CD4-positive, alpha-beta T cell treated with Interleukin-1 beta for 1 hour (primary cell): ENCODE results near the gene FAM163B.

Experiments used
- DNase-seq, 2 donors: peaks; one replicate each; pipeline ENCODE4 v3.0.0-alpha.2; 2020 to 2022

Gene FAM163B

DNA sequence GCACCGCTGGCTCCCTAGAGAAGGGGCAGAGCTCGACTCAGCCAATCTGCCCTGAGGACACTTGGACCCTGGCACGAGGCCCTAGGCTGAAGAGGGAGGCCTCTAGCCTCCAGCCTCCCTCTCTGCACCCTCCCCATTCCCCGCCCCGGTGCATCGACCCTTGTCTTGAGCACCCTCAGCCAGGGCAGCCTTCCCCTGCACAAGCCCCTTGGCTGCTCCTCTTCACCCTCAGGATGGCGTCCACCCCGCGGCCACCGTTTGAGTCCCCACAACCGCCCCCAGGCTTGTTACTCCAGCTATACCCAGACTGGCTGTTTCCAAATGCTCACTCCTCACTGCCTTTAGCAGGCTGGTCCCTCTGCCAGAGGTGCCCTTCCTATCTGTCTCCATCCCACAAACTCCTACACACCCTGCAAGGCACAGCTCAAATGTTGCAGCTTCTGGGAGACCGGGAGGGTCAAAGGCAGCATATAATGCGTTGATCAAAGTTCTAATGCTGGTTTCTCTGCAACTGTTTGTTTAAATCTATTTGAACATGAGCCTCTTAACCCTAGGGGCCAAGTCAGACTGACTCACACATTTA is 6.5 kb upstream of the FAM163B start:
- DNase-seq = no peak

DNA sequence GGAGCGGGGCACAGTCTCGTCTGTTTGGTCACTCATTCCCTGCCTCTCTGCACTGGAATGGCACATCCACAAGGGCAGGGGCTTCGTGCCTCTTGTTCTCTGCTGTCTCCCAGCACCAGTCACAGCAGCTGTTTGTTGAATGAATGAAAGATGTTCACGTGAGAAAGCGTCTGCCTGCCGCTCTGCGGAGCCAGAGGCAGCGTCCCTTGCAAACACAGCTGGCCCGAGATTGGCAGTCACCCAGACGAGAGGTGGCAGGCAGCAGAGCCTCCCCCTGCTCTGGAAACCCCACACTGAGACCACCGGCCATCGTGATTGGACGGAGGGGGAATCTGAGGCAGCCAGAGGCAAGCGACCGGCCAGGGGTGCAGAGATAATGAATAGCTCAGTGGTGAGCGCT is 6.0 kb upstream of the FAM163B start:
- DNase-seq = no peak

DNA sequence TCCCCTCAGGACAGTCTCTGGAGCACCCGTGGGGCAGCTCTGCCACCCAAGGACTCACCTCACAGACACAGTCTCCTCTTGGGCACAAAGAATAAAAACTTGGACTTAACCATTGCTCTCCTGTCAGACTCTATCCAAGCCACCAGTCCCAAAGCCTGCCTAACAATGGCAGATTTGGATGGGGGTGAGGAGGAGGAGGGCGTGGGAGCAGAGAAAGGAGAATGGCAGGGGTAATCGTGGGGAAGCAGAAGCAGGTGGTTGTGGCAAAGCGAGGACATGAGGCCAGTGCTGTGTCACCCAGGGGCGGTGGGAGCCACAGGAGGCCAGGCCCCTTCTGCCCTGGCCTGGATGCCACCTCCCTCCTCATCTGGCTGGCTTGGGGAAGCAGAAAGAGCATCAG is 5.5 kb upstream of the FAM163B start:
- no peak for DNase-seq

DNA sequence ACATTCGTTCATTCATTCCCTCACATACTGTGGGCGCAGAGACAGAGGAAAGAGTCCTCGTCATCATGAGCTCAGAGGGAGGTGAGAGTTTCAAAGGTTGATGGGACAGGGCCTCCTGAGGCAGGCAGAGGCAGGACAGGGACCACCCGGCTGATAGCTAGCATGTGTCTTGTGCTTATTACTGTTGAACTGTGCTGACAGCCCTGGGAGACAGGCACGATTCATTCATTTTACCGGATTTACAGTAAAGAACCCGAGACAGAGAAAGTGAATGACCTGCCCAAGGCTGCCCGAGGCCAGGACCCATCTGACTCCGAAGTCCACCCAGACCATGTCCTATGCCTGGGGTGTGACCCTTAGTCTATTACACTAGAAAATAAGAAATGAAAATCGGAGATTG is 4.9 kb upstream of the FAM163B start:
- no peak for DNase-seq

GRCh38 chr9:133613432-133613831 is 4.2 kb upstream of the FAM163B start:
- DNase-seq = no peak

DNA sequence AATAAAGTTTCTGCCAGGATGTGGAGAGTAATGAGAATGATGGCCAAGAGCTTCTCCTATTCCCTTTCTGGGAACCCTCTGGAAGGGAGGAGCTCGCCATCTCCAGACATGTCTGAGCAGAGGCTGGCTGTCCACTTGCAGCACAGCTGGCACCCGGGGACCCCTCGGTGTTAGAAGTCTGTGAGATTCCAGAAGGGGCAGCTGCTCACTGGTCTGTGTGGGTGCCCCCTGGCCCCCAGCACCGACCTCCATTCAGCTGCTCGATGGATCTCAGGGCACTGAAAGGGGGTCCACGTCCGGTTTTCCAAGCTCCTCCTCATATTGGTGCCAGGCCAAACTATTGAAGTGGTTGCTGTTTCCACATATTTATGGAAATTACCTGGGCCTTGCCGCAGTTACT is 3.6 kb upstream of the FAM163B start:
- DNase-seq = no peak

DNA sequence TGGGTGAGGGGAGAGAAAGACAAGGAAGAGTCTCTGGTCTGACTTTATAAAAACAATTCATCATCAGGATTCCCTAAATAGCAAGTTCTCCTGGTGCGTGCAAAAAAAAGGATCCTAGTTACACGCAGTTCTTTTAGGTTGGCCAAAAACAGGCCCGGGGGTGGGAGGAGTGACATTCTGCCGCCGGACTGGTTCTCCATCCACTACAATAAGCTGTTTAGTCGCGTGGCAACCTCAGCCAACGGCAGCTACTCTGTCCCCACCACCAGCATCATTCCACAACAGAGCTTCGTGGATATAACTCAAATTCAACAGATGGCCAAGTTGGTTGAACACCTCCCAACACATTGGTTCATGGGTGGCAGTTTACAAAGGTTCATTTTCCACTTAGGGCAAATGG is 2.9 kb upstream of the FAM163B start:
- DNase-seq = no peak

DNA sequence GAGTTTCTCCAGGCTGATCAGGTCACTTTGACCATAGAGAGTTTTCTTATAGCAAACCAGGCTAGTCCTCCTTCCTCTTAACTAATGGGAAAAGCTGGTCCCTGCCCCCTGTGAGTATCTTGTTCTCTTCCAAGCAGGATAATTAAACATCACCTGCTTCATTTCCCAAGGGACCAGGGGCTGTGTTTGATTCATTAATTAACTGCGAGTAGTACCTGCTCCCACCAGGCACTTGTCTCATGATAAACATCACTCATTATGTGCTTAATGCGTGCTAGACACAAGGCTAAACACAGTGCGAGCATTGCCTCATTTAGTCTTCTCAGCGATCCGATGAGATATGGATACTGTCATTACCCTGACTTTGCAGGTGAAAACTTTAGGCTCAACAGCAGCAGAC is 1.7 kb upstream of the FAM163B start:
- no peak for DNase-seq

GRCh38 chr9:133608889-133609288 is 300 bp downstream of the FAM163B start:
- no peak for DNase-seq

- DNase-seq = no peak
Observed at GRCh38 chr9:133608382-133608781, 807 bp downstream of the FAM163B start.

GRCh38 chr9:133607976-133608375 is 1.2 kb downstream of the FAM163B start:
- no peak for DNase-seq

DNA sequence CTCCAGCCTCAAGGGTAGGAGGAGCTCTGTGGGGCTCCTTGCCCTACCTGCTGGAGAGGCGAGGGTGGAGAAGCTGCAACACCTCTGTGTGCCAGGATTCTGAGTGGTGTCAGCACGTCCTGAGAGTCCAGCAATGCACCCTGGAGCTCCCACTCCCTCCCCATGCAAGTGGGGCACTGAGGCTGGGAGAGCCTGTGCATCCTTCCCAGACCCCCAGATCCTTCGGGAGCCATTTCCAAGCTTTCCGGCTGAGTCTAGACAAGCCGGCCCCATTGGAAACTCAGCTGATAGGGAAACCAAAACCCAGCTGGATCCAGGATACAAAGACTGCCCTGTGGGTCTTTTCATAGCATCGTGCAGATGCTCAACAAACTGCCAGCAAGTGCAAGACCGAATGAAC is 1.8 kb downstream of the FAM163B start:
- no peak for DNase-seq

- DNase-seq = no peak
Observed at GRCh38 chr9:133606708-133607025, 2.5 kb downstream of the FAM163B start.

DNA sequence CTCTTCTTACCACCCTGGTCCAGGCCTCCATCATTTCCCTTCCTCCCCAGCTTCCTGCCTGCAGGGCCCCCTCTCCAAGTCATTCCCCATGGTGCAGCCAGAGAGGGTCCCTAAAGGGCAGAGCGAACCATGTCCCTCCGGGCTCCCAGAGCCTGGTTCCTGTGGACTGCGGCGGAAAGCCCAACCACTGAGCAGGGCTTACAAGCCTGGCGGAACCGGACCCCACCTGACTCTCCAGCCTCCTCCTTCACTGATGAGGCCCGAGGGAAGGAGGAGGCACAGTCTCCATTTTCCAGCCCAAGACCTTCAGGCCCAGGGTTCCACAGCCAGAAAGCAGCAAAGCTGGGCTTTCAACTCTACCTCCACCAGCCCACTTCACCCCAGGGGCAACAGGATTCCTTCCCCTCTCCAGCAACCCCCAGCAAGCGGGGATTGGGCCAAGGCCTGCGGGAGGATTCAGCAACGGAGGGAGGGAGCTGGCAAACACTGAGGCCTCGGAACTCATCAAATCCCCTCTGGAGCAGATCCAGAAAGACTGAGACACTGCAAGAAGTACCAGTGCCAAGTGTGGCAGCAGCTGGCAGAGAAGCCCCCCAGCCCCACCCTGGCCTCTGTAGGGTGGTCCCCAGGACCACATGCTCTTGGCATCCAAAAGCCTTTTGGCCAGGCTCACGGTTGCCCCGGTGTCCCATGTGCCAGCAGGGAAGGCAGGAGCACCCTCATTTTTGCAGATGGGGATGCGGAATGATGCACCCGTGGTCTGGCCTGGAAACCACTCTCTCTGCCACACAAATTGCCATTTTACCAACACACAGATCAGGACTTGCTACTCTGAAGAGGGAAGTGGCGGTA is 3.1 kb downstream of the FAM163B start:
- no peak for DNase-seq

DNA sequence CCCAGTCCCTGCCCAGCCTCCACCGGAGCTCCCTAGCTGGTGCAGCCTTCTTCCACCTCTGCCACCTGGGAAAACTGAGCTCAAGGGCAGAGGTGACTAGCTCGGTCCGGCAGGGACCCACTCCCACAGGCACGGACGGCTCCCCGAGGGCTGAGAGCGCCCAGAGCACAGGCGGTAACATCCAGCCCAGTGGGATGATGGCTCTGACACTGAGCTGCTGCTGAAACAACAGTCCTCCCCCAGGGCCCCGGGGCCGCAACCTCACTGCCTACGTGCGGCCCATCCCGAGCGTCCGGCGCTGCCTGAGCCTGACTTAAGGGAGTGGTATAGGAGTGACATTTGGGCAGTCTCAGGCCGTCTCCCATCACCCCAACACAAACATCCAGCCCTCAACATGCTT is 3.7 kb downstream of the FAM163B start:
- no peak for DNase-seq

GRCh38 chr9:133604856-133605255 is 4.3 kb downstream of the FAM163B start:
- no peak for DNase-seq

GRCh38 chr9:133604214-133604613 is 5.0 kb downstream of the FAM163B start:
- peak in 1 of 2 donors; percentile 31 for DNase-seq

DNA sequence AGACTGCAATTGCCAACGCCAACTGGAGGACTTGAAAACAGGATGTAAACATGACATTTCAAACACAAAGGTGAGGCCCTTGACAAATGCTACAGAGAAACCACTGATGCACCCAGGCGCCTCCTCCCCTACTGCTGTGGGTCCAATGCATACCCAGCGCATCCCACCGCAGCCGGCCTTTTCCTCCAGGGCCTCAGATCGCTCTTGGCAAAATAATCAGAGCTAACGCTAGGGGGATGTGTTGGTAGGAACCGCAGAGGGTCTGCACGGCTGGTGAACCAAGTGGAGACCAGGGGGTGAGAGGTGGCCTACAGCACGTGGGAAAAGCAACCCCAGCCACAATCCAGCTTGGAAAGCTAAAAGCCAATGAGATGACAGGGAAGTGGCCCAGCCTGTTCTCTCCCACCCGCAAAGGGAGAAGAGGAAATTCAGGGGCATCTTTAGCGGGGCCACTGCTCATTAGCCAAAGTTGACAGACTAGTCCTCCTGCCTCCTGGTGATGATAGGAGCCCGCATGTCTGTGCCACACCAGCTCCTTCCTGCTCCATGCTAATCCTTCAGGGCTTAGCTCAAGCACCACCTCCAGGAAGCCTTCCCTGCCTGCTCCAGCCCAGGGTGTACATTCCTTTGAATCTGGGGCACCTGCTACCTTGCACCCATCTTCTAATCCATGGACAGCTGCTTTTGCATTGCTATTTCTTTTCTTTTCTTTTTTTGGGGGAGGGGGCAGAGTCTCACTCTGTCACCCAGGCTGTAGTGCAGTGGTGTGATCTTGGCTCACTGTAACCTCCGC is 5.9 kb downstream of the FAM163B start:
- no peak for DNase-seq

DNA sequence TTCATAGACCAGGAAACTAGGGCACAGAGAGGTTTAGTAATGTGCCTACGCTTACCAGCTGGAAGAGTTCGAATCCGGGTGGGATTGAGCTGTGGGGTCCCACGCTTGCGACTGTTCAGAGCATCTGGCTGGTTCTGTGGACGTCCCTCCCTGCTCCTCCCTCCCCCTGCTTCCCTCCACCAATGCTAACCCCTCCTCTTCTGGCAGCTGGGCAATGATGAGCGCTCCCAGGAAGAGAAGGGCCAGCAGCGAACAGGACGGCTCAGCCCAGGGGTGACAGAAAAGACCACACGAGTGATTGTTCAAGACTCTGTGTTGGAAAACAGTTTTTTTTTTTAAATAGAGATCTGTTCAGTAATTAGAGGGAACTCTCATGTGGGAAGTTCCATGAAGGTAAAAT is 6.9 kb downstream of the FAM163B start:
- DNase-seq = no peak

GRCh38 chr9:133601746-133602145 is 7.4 kb downstream of the FAM163B start:
- DNase-seq = no peak

DNA sequence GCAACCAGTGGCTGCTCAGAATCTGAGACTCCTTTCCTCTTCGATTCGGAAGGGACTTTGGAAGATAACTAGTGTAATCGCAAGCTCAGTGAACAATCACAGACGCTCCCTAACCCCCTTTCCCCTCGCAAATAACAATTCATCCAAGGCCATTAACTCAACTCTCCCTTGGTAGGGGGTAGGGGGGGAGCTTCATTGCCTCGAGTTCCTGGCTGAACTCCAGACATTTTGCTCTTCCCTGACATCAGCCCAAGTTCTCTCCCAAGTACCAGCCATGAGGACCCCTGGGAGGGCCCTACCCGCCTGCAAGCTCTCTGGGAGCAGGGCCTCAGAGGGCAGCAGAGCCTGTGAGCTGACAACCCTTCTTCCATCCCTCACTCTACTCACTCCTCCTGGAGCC is 8.4 kb downstream of the FAM163B start:
- DNase-seq = no peak

GRCh38 chr9:133599470-133600173 is 9.6 kb downstream of the FAM163B start:
- DNase-seq = no peak

DNA sequence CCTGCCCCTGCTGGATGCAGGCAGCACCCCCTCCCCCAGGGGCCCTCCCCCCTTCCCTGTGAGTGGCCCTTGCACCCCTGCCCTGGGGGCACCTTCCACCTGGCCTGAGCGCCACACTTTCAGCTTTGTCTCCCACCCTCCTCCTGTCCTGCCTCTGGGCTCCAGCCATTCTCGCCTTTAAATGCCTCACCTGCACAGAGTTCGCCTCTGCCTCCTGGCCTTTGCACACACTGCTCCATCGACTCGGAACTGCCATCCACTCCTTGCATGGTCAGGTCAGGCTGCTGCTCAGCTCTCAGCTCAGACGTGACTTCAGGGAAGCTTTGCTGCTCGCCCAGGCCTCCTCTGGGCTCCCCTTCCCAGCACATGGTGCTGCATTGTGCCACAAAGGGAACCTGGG is 10.2 kb downstream of the FAM163B start:
- DNase-seq = no peak
